GM21381 (cell line): ENCODE results near the gene TUBB8.
"Not testable (repeated sequence)": the region's sequence is repeated elsewhere in the genome, so short reads cannot be mapped to it uniquely, and the experiment has no call there.

Source experiments
- ATAC-seq: cut with Tn5 transposase; IDR thresholded peaks from one replicate; pipeline ENCODE4 v1.9.1; 2021; ENCODE audit warnings: mild to moderate bottlenecking, moderate library complexity; ENCODE audit not compliant: unreplicated experiment

TUBB8 gene

DNA sequence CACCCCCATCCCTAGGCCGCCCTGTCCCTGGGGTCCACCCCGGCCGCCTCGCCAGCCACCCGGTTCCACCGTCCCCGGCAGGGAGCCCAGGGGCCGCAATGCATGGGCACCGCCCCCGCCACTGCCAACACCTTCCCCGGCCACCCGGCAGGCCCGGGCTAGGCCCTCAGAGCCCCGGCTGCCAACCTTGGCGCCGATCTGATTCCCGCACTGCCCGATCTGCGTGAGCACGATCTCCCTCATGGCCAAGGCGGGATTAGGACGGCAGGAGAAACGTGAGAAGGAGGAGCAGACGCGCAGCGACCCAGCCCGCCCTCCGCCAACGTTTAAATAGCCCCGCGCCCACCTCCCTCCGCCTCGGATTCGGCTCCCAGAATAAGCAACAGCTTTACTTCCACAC is at the start of gene TUBB8:
Gene TUBB8, minus strand, starts transcription at position 301 of the 400 bp plus-strand sequence. Its CDS starts 58 bp downstream, at position 243.
- ATAC-seq, result no peak

DNA sequence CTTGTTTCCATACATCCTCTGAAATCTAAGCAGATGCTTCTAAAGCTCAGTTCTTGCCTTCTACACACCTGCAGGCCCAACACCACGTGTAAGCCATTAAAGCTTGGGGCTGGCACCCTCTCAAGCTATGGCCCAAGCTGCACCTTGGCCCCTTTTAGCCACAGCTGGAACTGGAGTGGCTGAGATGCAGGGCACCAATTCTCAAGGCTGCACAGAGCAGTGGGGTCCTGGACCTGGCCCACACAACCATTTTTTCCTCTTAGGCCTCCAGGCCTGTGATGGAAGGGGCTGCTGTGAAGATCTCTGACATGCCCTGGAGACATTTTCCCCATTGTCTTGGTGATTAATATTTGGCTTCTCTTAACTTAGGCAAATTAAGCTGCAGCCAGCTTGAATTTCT is 47.4 kb upstream of the TUBB8 start:
- ATAC-seq, result no peak

DNA sequence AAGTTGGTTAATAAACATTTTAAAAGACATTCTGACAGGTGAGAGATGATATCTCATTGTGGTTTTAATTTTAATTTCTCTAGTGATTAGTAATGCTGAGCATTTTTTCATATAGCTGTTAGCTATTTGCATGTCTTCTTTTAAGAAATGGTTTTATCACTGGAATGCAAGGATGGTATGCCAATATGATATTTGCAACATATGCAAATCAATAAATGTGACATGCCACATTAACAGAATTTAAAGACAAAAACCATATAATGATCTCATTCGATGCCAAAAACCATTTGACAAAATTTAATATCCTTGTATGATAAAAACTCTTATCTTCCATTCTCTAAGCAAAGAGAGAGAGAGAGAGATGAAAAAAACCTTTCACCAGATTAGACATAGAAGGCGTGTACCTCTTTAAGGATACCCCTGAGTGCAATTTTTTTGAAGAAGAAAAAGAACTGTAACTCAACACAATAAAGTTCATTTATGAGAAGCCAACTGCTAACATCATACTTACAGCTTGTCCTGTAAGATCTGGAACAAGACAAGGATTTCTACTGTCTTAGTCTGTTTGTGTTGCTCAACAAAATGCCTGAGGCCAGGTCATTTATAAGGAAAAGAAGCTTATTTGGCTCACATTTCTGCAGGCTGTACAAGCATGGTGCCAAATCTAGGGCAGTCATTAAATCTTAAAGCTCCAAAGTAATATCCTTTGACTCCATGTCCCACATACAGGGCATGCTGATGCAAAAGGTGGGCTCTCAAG is 46.4 kb upstream of the TUBB8 start:
- no peak for ATAC-seq

GRCh38 chr10:94613-95012 is 45.5 kb upstream of the TUBB8 start:
- ATAC-seq, result no peak

DNA sequence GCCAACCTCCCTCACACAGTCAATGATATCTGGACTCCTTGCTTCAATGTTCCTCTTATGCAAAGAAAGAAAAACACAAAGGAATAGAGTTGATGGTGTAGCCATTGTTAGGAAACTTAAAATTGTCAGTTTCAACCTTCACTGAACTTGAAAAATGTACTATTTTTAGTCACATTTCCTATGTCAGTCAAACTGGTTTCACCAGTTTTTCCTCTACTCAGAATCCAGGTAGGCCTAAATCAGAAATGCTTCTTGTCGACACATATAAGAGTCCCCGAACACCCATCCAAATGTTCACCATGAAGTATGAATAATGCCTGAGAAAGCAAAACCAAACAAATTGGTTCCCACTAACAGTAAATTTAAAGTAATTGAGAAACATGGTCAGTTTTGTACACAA is 43.8 kb upstream of the TUBB8 start:
- no peak for ATAC-seq

- no peak for ATAC-seq
Observed at GRCh38 chr10:92153-92552, 43.1 kb upstream of the TUBB8 start.

DNA sequence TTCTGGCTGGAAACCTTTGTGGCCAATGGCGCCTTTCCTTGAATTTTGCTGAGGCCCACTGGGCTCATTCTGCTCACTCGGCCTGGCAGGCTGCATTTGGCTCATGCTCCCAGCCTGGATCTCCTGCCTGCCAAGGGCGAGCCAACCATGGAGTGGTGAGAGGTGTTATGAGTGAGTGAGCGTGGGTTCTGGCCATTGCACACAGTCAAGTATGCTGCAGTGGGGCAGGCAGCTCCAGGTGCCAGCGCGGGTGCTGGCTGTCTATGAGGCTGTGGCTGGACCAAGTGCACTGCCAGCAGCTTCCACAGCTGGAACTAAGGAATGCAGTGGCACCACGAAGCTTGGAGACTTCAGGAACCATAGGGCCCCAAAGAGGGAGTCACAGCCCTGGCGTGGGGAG is 42.2 kb upstream of the TUBB8 start:
- ATAC-seq, result no peak

DNA sequence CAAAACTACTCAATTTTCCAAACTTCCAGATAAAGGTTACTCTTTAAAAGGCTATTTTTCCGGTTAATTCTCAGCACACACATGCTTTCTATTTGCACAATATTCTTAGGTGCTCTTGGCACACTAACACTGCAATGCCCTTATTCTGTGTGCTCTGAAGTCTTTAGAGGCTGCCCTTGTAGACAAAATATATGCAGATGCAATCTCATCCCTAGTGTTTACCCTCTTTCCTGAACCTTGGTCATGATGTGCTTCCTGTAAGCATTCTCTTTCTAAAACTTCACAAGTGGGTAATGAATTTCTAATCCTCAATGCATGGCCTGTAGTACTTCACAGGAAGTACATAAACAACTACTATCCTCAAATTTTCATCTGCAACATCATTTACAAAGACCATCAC is 41.1 kb upstream of the TUBB8 start:
- no peak for ATAC-seq

- no peak for ATAC-seq
Observed at GRCh38 chr10:89248-89647, 40.2 kb upstream of the TUBB8 start.

DNA sequence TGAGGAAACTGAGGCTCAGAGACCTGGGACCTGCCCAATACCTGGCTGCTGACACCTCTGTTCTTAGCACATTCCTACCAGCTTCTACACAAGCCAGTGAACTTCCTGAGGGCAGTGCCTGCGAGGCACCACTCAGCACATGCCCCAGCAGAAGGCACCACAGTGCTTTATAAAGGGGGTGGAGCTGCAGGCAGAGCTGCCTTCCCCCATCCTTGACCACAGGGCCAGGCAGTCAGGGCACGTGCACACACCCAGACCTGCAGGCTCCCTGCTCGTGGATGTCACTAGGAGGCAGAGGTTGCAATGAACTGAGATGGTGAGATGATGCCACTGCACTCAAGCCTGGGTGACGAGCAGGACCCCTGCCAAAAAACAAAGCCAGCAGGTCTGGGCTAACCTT is 39.2 kb upstream of the TUBB8 start:
- no peak for ATAC-seq

DNA sequence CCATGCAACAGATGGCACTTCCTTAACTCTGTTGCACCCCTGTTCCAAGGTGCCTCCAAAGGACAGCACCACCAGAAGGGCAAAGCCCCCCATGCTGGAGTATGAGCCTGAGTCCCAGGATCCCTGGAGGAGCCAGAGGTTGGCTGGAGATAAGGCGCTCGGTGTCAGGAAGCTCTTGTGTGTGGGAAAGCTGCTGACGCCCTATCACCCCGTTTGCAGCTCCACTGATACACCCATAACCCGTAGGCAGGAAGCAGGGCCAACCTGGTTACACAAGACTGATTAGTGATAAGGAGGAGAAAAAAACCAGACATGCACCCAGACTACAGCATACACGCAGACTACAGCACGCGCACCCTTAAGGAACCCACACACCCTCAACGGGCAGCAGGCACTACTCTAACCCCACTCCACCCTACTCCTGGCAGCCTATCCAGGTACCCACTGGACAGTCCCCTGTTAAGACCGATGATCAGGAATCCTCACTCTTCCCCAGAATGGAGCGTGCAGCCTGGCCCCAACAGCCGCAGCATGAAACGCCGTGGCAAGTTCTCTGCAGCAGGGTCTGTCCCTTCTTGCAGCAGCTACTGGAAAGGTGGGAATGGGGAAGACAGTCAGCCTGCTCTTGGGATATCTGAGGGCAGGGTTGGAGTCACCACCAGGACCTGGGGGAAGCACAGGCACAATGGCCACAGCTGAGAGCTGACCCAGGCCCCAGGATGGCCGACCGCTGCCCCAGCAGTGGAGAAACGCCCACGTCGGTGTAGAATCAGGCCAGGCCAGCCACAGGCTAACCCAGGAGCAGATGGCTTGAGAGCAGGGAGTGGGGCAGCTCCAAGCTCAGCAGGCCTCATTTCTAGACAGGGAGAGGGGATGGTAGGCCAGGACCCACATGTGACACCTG is 38.3 kb upstream of the TUBB8 start:
- ATAC-seq, result no peak

DNA sequence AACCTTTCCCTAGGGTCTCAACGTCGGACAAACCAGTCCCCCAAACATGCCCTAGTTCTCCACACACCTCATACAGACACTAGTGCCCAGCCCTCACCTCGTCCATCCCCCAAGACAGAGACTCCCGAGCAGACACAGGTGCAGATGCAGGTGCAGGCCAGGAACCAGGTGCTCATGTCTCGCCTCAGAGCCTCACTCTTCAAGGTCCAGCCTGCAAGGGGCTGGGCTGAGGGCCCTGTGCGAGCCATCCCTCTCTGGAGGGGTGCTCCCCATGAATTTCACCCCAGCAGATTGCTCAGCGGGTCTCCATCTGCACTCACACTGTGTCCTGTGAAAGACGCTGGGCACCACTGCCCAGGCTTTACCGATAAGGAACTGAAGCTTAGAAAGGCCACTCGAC is 36.9 kb upstream of the TUBB8 start:
- ATAC-seq, result no peak

DNA sequence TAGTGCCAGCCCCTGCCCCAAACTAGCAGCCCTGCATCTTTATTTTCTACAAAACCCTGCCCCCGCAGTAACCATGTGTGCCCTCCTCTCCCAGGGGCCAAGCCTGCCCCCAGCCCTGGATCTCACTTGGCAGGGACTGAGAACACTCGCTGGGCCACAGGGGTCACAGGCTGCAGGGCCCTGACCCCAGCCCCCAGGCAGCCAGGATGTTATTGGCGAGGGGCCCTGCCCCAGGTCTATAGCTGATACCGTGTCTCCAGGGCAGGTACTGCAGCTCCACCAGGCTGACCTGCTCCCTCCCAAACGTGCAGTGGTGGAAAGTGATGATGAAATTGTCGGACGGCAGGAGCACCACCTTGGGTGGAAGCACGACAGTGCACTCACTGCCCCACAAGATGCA is 35.9 kb upstream of the TUBB8 start:
- ATAC-seq, result no peak

- ATAC-seq, result no peak
Observed at GRCh38 chr10:83930-84530, 34.9 kb upstream of the TUBB8 start.

GRCh38 chr10:80477-81105 is 31.5 kb upstream of the TUBB8 start:
- no peak for ATAC-seq

DNA sequence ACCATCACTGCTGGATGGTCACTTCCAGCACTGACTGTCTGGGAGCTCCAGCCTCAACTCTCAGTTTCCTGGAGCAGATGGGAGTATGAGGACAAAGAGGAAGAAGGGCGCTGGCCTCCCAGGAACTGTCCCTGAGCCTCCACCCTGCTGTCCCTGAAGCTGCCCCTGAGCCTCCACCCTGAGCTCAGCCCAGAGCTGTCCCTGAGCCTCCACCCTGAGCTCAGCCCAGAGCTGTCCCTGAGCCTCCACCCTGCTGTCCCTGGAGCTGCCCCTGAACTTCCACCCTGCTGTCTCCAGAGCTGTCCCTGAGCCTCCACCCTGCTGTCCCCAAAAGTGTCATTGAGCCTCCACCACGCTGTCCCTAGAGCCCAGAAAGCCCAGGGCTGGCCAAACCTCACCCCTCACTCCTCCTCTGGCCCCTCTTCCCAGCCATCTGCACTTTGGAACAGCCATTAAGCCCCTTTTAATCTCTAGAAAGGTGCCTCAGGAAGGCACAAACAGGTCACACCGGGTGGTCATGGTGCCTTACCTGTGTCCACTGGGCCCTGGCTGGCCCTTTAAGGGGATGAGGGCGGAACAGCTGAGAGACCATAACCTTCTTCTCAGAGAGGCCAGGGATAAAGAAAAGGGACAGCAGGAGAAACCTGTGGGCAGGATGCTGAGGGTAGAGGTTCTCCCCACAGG is 30.6 kb upstream of the TUBB8 start:
- no peak for ATAC-seq

DNA sequence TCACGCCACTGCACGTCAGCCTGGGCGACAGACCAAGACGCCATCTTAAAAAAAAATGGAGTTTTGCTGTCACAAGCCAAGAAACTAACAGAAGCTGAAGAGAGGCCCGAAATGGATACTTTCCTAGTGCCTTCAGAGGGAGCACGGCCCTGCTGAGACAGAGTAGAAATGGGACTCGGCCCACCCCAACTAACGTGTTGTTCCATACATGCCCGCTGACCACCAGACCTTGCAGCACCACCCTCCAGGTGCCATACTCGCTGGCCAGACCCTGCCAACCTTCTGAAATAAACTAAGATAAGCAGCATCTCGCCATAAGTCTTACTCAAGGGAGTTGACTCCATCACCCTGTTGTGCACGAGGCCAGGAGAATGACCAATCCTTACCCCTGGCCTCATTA is 29.5 kb upstream of the TUBB8 start:
- no peak for ATAC-seq

- ATAC-seq, result not testable (repeated sequence)
Observed at GRCh38 chr10:74266-74621, 25.1 kb upstream of the TUBB8 start.

- not testable (repeated sequence) for ATAC-seq
Observed at GRCh38 chr10:73543-74265, 24.6 kb upstream of the TUBB8 start.

DNA sequence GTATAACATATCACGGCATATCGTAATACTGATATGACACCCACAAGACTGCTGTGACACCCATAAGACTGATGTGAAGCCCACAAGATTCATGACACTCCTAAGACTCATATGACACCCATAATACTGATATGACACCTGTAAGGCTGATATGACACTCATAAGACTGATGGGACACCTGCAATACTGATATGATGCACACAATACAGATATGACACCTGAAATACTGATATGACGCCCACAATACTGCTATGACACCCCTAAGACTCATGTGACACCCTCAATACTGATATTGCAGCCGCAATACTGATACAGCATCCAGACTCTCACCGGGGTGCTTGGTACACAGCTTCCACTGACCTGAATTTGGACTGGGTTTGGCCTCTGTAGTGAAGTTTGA is 19.1 kb upstream of the TUBB8 start:
- not testable (repeated sequence) for ATAC-seq
